Activated CD8-positive, alpha-beta memory T cell treated with anti-CD3 and anti-CD28 coated beads, Interleukin-2, amount 10 ng/mL, durations not matched to agents 7 days and 5 days (primary cell): ENCODE measurements around the gene P2RY14. TPM values are rescaled to one million over a fixed set of nuclear protein-coding genes. Genes with fewer than 3 reads are reported as not detected.

Source experiments
- ATAC-seq: fragments of 150-1000 bp; cut with Tn5 transposase; one replicate; pipeline ENCODE4 v1.10.0; 2021; ENCODE audit warnings: moderate library complexity
- CTCF ChIA-PET: fragments of 350-600 bp; sonication (Branson Sonifier 250); formaldehyde crosslinking; loops from one replicate; lab custom pipeline; 2021; ENCODE audit warnings: antibody characterized with exemption; lab: Charles Lee
- DNase-seq: peaks from one replicate; pipeline ENCODE4 v3.0.0-alpha.2; 2020
- H3K27ac Mint-ChIP-seq: one replicate; pipeline ENCODE4 v1.8.0; 2021; ENCODE audit warnings: mild to moderate bottlenecking, mixed read lengths
- H3K27me3 Mint-ChIP-seq: one replicate; pipeline ENCODE4 v1.8.0; 2021; ENCODE audit warnings: mixed read lengths
- H3K36me3 Mint-ChIP-seq: one replicate; pipeline ENCODE4 v1.8.0; 2021; ENCODE audit warnings: mild to moderate bottlenecking, mixed read lengths
- H3K4me1 Mint-ChIP-seq: one replicate; pipeline ENCODE4 v1.8.0; 2021; ENCODE audit warnings: mixed read lengths
- H3K4me3 Mint-ChIP-seq: one replicate; pipeline ENCODE4 v1.8.0; 2021; ENCODE audit warnings: mild to moderate bottlenecking, moderate library complexity, mixed read lengths
- H3K9me3 Mint-ChIP-seq: one replicate; pipeline ENCODE4 v1.8.0; 2022; ENCODE audit warnings: low read depth, mixed read lengths
- total RNA-seq, 2 experiments: library from RNA; stranded (reverse); gene quantifications; one replicate each; pipeline ENCODE4 v1.2.3, GENCODE V29; 2021

Gene P2RY14
- total RNA-seq, 2 experiments from 2014 or later: 2.2 to 4.7 TPM

GRCh38 chr3:151312972-151313371 is 34.6 kb upstream of the P2RY14 start:
- no peaks in the 10 kb centered on the region for H3K27me3 Mint-ChIP-seq
- H3K4me1 Mint-ChIP-seq: peaks cover 32% of the 10 kb centered on the region
- ATAC-seq (no peak), DNase-seq (no peak)
- CTCF ChIA-PET: interaction anchor here (0.5 to 1.5 kb wide), 3 partner anchors 24 to 537 kb away, joined by 3 to 5 read pairs (median 4); no protein-coding TSS in a partner anchor
- H3K9me3 Mint-ChIP-seq: no peaks in the 10 kb centered on the region
- no peak overlapping the region for H3K27ac Mint-ChIP-seq
- no peak overlapping the region for H3K4me3 Mint-ChIP-seq
- H3K36me3 Mint-ChIP-seq: no peaks in the 10 kb centered on the region

GRCh38 chr3:151309566-151309965 is 31.2 kb upstream of the P2RY14 start:
- ATAC-seq (no peak), DNase-seq (no peak)
- CTCF ChIA-PET: interaction anchor here (1.0 to 2.2 kb wide), 5 partner anchors 9 to 81 kb away, joined by 3 to 7 read pairs (median 3); no protein-coding TSS in a partner anchor
- Mint-ChIP-seq H3K9me3 (no peaks in the 10 kb centered on the region), H3K36me3 (peaks cover 1% of the 10 kb centered on the region), H3K4me1 (peaks cover 49% of the 10 kb centered on the region), H3K27ac (no peak overlapping the region), H3K4me3 (no peak overlapping the region), H3K27me3 (no peaks in the 10 kb centered on the region)

GRCh38 chr3:151307583-151308488 is 29.5 kb upstream of the P2RY14 start:
- H3K36me3 Mint-ChIP-seq: peaks cover 9% of the 10 kb centered on the region
- no peak overlapping the region for H3K4me3 Mint-ChIP-seq
- no peak for DNase-seq
- no peaks in the 10 kb centered on the region for H3K27me3 Mint-ChIP-seq
- peaks cover 56% of the 10 kb centered on the region for H3K4me1 Mint-ChIP-seq
- H3K9me3 Mint-ChIP-seq: no peaks in the 10 kb centered on the region
- ATAC-seq: no peak
- H3K27ac Mint-ChIP-seq: peak overlapping the region; percentile 45
- CTCF ChIA-PET: interaction anchor here (1.0 to 2.0 kb wide), 3 partner anchors 9 to 145 kb away, joined by 3 to 5 read pairs (median 3); partner anchors contain the start of gene GPR87

DNA sequence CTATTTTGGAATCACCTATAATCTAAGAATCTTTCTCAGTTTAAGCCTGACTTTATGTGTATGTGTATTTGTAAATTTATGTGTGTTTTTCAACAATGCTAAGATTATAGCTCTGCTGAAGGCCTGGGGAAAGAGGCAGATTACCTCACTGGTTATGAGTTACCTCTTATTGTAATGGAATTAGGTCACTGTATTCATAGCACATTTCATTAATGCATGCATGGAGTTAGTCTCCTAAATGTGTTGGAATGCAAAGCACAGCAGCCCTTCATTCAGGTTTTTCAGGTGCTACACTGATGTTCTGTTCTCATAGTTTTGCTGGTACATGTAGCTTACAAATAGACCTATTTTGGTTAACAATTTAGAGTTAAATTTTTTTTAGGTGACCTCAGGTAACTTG is 28.8 kb upstream of the P2RY14 start:
- H3K9me3 Mint-ChIP-seq: no peaks in the 10 kb centered on the region
- H3K4me1 Mint-ChIP-seq: peaks cover 61% of the 10 kb centered on the region
- H3K36me3 Mint-ChIP-seq: peaks cover 10% of the 10 kb centered on the region
- H3K27ac Mint-ChIP-seq: peak overlapping the region; percentile 45
- no peak for ATAC-seq
- H3K27me3 Mint-ChIP-seq: no peaks in the 10 kb centered on the region
- no peak for DNase-seq
- CTCF ChIA-PET: interaction anchor here (0.6 to 2.0 kb wide), 4 partner anchors 9 to 144 kb away, joined by 3 to 5 read pairs (median 4); partner anchors contain the start of gene GPR87
- no peak overlapping the region for H3K4me3 Mint-ChIP-seq

DNA sequence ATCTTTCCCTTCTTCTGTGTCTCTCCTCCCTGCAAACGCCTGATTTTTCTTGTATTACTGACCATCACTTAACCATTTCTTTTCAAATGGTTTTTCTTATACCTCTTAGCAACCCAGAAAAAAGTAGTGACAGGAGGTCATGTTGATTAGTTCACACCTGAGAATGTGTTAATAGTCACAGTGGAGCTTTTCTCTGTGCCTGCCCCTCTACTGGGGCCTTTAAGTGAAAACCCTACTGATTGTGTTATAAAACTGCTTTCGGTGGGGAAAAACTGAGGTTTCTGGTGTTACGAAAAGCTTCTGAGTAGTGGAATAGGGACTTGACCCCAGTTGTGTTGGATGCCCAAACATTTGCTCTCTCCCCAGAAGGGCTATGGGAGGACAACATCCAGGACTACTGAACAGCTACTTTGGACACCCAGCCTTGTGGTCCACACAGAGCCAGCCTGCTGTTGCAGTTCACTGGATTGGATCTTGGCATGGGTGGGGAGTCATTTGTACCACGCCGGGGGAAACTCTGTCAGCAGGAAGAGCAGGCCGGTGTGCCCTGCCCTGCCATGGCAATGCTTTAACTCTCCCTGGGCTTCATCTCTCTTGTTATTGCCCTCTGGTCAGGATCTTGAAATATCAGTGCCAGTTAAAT is 27.9 kb upstream of the P2RY14 start:
- peaks cover 12% of the 10 kb centered on the region for H3K36me3 Mint-ChIP-seq
- H3K27ac Mint-ChIP-seq: peak overlapping the region; percentile 28
- no peaks in the 10 kb centered on the region for H3K27me3 Mint-ChIP-seq
- H3K4me3 Mint-ChIP-seq: no peak overlapping the region
- CTCF ChIA-PET: interaction anchor here (1.0 to 2.0 kb wide), 2 partner anchors 10 to 21 kb away, joined by 4 to 12 read pairs; partner anchors contain the start of gene GPR87
- no peaks in the 10 kb centered on the region for H3K9me3 Mint-ChIP-seq
- DNase-seq (no peak), ATAC-seq (no peak)
- peaks cover 67% of the 10 kb centered on the region for H3K4me1 Mint-ChIP-seq

DNA sequence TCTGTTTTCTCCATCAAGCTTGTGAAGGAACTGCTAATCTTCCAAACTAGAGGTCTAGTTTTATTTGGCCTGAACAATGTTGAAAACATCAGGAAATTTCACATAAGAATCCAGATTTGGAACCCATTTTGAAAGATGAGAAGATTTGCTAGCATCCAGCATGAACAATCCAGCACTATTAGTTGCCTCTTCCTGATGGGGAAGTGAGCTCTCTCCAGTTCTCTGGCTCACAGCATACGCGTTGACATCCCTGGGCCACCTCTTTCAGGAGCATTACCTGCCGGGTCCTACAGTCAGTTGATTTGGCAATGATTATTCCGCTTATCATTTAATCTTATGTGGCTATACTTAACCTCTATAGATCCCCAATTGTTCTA is 27.4 kb upstream of the P2RY14 start:
- CTCF ChIA-PET: interaction anchor here (1.0 to 2.0 kb wide), 3 partner anchors 9 to 22 kb away, joined by 4 to 12 read pairs (median 5); partner anchors contain the start of gene GPR87
- ATAC-seq (no peak), DNase-seq (no peak)
- Mint-ChIP-seq H3K27me3 (no peaks in the 10 kb centered on the region), H3K27ac (peak overlapping the region; percentile 28), H3K4me1 (peaks cover 71% of the 10 kb centered on the region), H3K9me3 (no peaks in the 10 kb centered on the region), H3K36me3 (peaks cover 12% of the 10 kb centered on the region), H3K4me3 (no peak overlapping the region)

GRCh38 chr3:151305060-151305774 is 26.9 kb upstream of the P2RY14 start:
- Mint-ChIP-seq H3K36me3 (peaks cover 12% of the 10 kb centered on the region), H3K9me3 (no peaks in the 10 kb centered on the region), H3K27me3 (no peaks in the 10 kb centered on the region), H3K4me3 (no peak overlapping the region), H3K27ac (peak overlapping the region; percentile 10), H3K4me1 (peaks cover 73% of the 10 kb centered on the region)
- no peak for DNase-seq
- CTCF ChIA-PET: interaction anchor here (1.0 to 2.6 kb wide), 8 partner anchors 9 to 26 kb away, joined by 3 to 14 read pairs (median 4); partner anchors contain the start of gene GPR87
- ATAC-seq: peak; percentile 48

- no peak for DNase-seq
- CTCF ChIA-PET: interaction anchor here (2.6 kb wide), 1 partner anchor 12 kb away, joined by 14 read pairs; no protein-coding TSS in a partner anchor
- no peak for ATAC-seq
- no peak overlapping the region for H3K4me3 Mint-ChIP-seq
- no peaks in the 10 kb centered on the region for H3K27me3 Mint-ChIP-seq
- H3K4me1 Mint-ChIP-seq: peaks cover 68% of the 10 kb centered on the region
- H3K27ac Mint-ChIP-seq: no peak overlapping the region
- peaks cover 12% of the 10 kb centered on the region for H3K36me3 Mint-ChIP-seq
- H3K9me3 Mint-ChIP-seq: no peaks in the 10 kb centered on the region
Observed at GRCh38 chr3:151303751-151304150, 25.4 kb upstream of the P2RY14 start.

GRCh38 chr3:151301787-151302186 is 23.4 kb upstream of the P2RY14 start:
- peaks cover 52% of the 10 kb centered on the region for H3K4me1 Mint-ChIP-seq
- CTCF ChIA-PET: no interaction called here
- H3K27me3 Mint-ChIP-seq: peaks cover 2% of the 10 kb centered on the region
- no peak overlapping the region for H3K27ac Mint-ChIP-seq
- H3K9me3 Mint-ChIP-seq: no peaks in the 10 kb centered on the region
- H3K4me3 Mint-ChIP-seq: no peak overlapping the region
- ATAC-seq (peak; percentile 31), DNase-seq (no peak)
- H3K36me3 Mint-ChIP-seq: peaks cover 13% of the 10 kb centered on the region

DNA sequence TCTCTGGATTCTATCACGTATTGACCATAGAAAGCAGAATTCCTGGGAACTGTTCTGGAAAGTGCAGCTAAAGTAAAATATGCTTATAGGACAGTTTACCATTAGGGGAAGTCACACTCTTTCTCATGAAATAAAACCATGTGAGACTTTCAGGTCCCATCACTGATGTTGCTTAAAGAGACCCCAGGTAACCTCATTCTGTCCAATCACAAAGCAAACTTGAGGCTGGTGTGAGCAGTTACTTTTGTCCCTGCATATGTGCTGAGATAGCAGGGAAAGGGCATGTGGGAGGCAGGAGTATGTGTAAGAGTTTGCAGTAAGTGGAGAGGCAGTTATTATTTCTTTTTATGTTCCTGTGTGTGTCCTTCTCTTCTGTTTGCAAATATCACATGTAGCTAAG is 22.2 kb upstream of the P2RY14 start:
- peaks cover 40% of the 10 kb centered on the region for H3K4me1 Mint-ChIP-seq
- no peak overlapping the region for H3K4me3 Mint-ChIP-seq
- no peak overlapping the region for H3K27ac Mint-ChIP-seq
- DNase-seq (no peak), ATAC-seq (no peak)
- no peaks in the 10 kb centered on the region for H3K9me3 Mint-ChIP-seq
- peaks cover 13% of the 10 kb centered on the region for H3K36me3 Mint-ChIP-seq
- H3K27me3 Mint-ChIP-seq: peaks cover 2% of the 10 kb centered on the region
- CTCF ChIA-PET: interaction anchor here (0.7 to 1.1 kb wide), 3 partner anchors 8 to 18 kb away, joined by 3 read pairs; no protein-coding TSS in a partner anchor

DNA sequence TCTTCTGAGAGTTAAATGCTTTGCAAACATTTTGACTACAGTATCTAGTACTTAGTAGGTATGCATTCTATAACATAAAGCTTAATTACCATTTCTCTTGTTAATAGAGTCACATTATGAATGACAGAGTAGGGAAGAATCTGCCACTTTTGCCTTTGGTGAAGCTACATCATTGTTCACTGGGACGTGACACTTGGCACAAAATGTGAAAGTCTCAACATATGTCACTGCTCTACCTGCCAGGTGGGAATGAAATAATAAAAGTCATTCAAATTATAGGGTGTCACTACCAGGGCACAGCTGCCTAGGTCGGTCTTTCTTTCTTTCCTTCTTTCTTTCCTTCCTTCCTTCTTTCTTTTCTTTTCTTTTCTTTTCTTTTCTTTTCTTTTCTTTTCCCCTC is 20.7 kb upstream of the P2RY14 start:
- H3K4me3 Mint-ChIP-seq: no peak overlapping the region
- ATAC-seq: no peak
- no peak overlapping the region for H3K27ac Mint-ChIP-seq
- H3K27me3 Mint-ChIP-seq: peaks cover 2% of the 10 kb centered on the region
- H3K9me3 Mint-ChIP-seq: no peaks in the 10 kb centered on the region
- peaks cover 31% of the 10 kb centered on the region for H3K4me1 Mint-ChIP-seq
- no peak for DNase-seq
- CTCF ChIA-PET: interaction anchor here (0.9 kb wide), 1 partner anchor 70 kb away, joined by 3 read pairs; no protein-coding TSS in a partner anchor
- peaks cover 14% of the 10 kb centered on the region for H3K36me3 Mint-ChIP-seq

GRCh38 chr3:151297429-151297828 is 19.1 kb upstream of the P2RY14 start:
- H3K36me3 Mint-ChIP-seq: peaks cover 5% of the 10 kb centered on the region
- no peak overlapping the region for H3K4me3 Mint-ChIP-seq
- ATAC-seq: no peak
- CTCF ChIA-PET: no interaction called here
- no peaks in the 10 kb centered on the region for H3K9me3 Mint-ChIP-seq
- H3K27ac Mint-ChIP-seq: no peak overlapping the region
- H3K4me1 Mint-ChIP-seq: peaks cover 25% of the 10 kb centered on the region
- H3K27me3 Mint-ChIP-seq: peaks cover 2% of the 10 kb centered on the region
- DNase-seq: no peak
